PFSK-1 (cell line): ENCODE results near the gene PLEKHA6.

ENCODE experiments used
- FOXP2 ChIP-seq: optimal IDR thresholded peaks from 2 replicates; pipeline ENCODE3; 2011; ENCODE audit warnings: borderline replicate concordance, control low read depth, inconsistent platforms; ENCODE audit not compliant: insufficient read depth; ENCODE audit errors: extremely low read length, extremely low read depth
- POLR2AphosphoS5 ChIP-seq: IDR thresholded peaks from 2 replicates; pipeline ENCODE4 v1.6.1; 2012; ENCODE audit warnings: low read depth, mild to moderate bottlenecking, control low read depth, low read length, moderate library complexity
- REST ChIP-seq, 2 experiments: IDR thresholded peaks; 2 replicates each; pipeline versions ENCODE4 v1.6.1 to v1.8.0; 2011 to 2012; ENCODE audit warnings: low read depth in 2 of 2, low read length in 2 of 2, control low read depth in 1 of 2, inconsistent platforms in 1 of 2, mild to moderate bottlenecking in 1 of 2, moderate library complexity in 1 of 2; ENCODE audit not compliant: insufficient read depth in 1 of 2
- SIN3A ChIP-seq: IDR thresholded peaks from 2 replicates; pipeline ENCODE4 v1.6.1; 2012; ENCODE audit warnings: mild to moderate bottlenecking, low read length, moderate library complexity, borderline replicate concordance; ENCODE audit not compliant: insufficient read depth
- TAF1 ChIP-seq: IDR thresholded peaks from 2 replicates; pipeline ENCODE4 v1.6.1; 2012; ENCODE audit warnings: low read length, control low read depth, borderline replicate concordance; ENCODE audit not compliant: insufficient read depth

Gene PLEKHA6

GRCh38 chr1:204354579-204354978 is 5.2 kb downstream of the PLEKHA6 start:
- TF ChIP-seq TAF1: no peak
- no peak for TF ChIP-seq REST (IDR thresholded peaks at IDR 0.05; ENCODE audit: insufficient read depth in 1 of 2, low read depth in 2 of 2, low read length in 2 of 2)
- TF ChIP-seq FOXP2: no peak
- TF ChIP-seq POLR2AphosphoS5: no peak
- no peak for TF ChIP-seq SIN3A

GRCh38 chr1:204353213-204353910 is 6.4 kb downstream of the PLEKHA6 start:
- no peak for TF ChIP-seq SIN3A

- TF ChIP-seq POLR2AphosphoS5 (no peak), FOXP2 (no peak), SIN3A (no peak), TAF1 (no peak), REST (IDR thresholded peaks at IDR 0.05; ENCODE audit: insufficient read depth in 1 of 2, low read depth in 2 of 2, low read length in 2 of 2) (no peak)
These were observed 8.7 kb downstream of the PLEKHA6 start for GRCh38 chr1:204350857-204351573.

- TF ChIP-seq SIN3A: no peak
These were observed 9.4 kb downstream of the PLEKHA6 start for GRCh38 chr1:204350312-204350711.

- TF ChIP-seq SIN3A (no peak), POLR2AphosphoS5 (no peak), FOXP2 (no peak), TAF1 (no peak), REST (IDR thresholded peaks at IDR 0.05; ENCODE audit: insufficient read depth in 1 of 2, low read depth in 2 of 2, low read length in 2 of 2) (no peak)
These were observed 10.1 kb downstream of the PLEKHA6 start for GRCh38 chr1:204349602-204350001.

GRCh38 chr1:204348722-204349121 is 11.0 kb downstream of the PLEKHA6 start:
- TF ChIP-seq REST (IDR thresholded peaks at IDR 0.05; ENCODE audit: insufficient read depth in 1 of 2, low read depth in 2 of 2, low read length in 2 of 2): no peak
- 0 out of 2 replicates have a peak, but pooled peaks have one; percentile 34 for TF ChIP-seq SIN3A
- no peak for TF ChIP-seq TAF1
- no peak for TF ChIP-seq FOXP2
- TF ChIP-seq POLR2AphosphoS5: no peak
